ENCODE measurements around the gene UTS2R. TPM values are rescaled to one million over a fixed set of nuclear protein-coding genes. Genes with fewer than 3 reads are reported as not detected.

UTS2R gene
- total and polyA plus RNA-seq, 7 donors: not detected

DNA sequence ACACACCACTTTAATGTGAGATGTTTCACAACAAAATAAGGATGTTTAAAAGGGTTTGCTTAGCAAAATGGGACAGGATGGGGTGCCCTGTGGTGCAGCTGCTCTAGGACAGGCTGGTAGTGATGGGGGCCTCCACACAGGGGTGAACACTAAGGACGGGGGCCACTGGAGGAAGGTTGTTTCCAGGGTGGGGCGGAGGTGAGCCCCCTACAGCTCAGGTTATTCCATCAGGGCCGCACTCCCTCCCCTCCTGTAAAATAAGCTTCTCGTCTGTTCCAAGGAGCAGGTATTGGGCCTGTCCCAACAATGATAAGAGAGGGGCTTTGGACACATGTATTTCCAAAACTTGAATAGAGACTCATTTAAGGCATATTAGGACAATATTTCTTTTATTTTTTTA is 44.7 kb downstream of the UTS2R start:
- Histone ChIP-seq H3K9me3 (no peaks in the 10 kb centered on the region), H3K4me3 (no peak overlapping the region), H3K4me1 (peaks cover 0 to 26% (median 12%) of the 10 kb centered on the region in 4 donors), H3K36me3 (peaks cover 0 to 16% (median 3%) of the 10 kb centered on the region in 4 donors), H3K27me3 (no peaks in the 10 kb centered on the region), H3K27ac (no peak overlapping the region)
- 94 to 97% methylated on average over 4 of the region's 4 CpGs for WGBS, 2 donors
- DNase-seq: no peak
- intact Hi-C loops (cut with DNase I): loop anchor here (10.0 kb wide), 1 partner anchor 211 kb away; no protein-coding TSS in a partner anchor
- no peak for TF ChIP-seq POLR2A (IDR thresholded peaks at IDR 0.05)
- no peak for TF ChIP-seq EP300 (IDR thresholded peaks at IDR 0.05)
- TF ChIP-seq, protein P1, sequence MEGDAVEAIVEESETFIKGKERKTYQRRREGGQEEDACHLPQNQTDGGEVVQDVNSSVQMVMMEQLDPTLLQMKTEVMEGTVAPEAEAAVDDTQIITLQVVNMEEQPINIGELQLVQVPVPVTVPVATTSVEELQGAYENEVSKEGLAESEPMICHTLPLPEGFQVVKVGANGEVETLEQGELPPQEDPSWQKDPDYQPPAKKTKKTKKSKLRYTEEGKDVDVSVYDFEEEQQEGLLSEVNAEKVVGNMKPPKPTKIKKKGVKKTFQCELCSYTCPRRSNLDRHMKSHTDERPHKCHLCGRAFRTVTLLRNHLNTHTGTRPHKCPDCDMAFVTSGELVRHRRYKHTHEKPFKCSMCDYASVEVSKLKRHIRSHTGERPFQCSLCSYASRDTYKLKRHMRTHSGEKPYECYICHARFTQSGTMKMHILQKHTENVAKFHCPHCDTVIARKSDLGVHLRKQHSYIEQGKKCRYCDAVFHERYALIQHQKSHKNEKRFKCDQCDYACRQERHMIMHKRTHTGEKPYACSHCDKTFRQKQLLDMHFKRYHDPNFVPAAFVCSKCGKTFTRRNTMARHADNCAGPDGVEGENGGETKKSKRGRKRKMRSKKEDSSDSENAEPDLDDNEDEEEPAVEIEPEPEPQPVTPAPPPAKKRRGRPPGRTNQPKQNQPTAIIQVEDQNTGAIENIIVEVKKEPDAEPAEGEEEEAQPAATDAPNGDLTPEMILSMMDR (IDR thresholded peaks at IDR 0.05): no peak
- TF ChIP-seq POLR2AphosphoS5 (IDR thresholded peaks at IDR 0.05): no peak

DNA sequence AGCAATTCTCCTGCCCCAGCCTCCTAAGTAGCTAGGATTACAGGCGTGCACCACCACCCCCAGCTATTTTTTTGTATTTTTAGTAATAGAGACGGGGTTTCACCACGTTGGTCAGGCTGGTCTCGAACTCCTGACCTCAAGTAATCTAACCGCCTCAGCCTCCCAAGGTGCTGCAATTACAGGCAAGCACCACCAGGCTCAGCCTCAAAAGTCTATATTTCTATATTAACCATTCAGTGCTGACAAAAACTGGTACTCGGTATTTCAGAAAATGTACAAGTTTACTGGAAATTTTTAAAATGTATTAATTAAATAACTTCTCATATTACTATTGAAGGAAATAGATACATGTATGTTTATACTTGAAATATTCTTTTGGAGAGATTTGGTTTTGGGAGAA is 45.2 kb downstream of the UTS2R start:
- no peak overlapping the region for H3K27ac ChIP-seq
- 91 to 92% methylated on average over 6 of the region's 6 CpGs for WGBS, 2 donors
- DNase-seq: no peak
- H3K27me3 ChIP-seq: no peaks in the 10 kb centered on the region
- H3K36me3 ChIP-seq: peaks cover 0 to 16% (median 3%) of the 10 kb centered on the region in 4 donors
- intact Hi-C loops (cut with DNase I): loop anchor here (10.0 kb wide), 1 partner anchor 212 kb away; no protein-coding TSS in a partner anchor
- H3K9me3 ChIP-seq: no peaks in the 10 kb centered on the region
- no peak overlapping the region for H3K4me3 ChIP-seq
- H3K4me1 ChIP-seq: peaks cover 0 to 26% (median 12%) of the 10 kb centered on the region in 4 donors
- TF ChIP-seq EP300 (IDR thresholded peaks at IDR 0.05) (no peak), POLR2AphosphoS5 (IDR thresholded peaks at IDR 0.05) (no peak), POLR2A (IDR thresholded peaks at IDR 0.05) (no peak)
- TF ChIP-seq, protein P1 (IDR thresholded peaks at IDR 0.05): no peak

DNA sequence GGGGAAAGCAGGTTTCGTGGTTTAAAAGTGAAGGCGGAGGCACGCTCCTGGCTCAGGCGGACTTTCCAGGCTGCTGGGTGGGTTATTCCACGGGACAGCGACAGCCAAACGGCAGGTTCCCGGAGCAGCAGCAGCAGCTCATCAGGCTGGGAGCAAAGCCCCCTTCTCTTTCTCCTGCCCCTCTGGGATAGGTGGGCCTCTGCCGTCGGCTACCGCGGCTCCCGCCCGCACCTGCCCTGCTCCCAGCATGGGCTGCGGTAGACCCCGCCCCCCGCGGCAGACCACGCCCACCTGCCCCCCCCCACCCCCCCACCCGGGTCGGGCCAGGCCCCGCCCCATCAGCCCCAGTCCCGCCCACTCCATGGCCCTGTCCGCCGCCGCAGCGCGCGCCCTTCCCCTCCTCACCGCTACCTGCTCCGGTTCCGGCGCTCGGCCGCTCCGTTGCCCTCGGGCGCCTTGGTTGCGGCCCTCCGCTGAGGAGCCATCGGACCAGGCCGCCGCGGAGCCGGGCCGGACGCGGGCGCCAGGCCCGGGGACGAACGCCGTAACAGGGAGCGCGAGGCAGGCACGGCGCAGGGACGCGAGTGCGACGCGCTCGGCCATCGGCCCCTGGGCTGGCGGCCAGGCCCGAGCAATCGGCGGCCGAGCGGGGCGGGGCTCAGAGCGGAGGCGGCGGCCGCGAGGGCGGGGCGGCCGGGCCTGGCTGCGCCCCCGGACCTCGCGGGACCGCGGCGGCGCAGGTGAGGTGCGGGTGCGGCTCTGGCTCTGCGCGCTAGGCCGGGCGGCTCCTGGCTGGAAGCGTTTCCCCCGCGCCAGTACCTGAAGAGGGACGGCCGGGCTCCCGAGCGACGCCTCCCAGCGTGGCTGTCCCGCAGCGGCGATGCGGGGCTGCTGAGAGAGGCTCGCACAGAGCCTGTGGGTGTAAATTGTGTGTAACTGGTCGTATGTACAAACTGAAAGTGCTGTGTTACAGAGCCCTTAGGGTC is 46.7 kb downstream of the UTS2R start, which contains the start of the genes HEXD and OGFOD3:
TSS of gene HEXD (plus strand) at position 347 of the 986 bp plus-strand sequence. CDS start 1,453 bp downstream, outside the sequence.
TSS of gene OGFOD3 (minus strand) at position 586 of the 986 bp plus-strand sequence. CDS start at position 485, 101 bp downstream.
- Histone ChIP-seq H3K4me1 (peaks cover 0 to 26% (median 12%) of the 10 kb centered on the region in 4 donors), H3K4me3 (peak within 1 kb of the TSS; percentile 55 to 77 (median 74)), H3K27me3 (no peaks in the 10 kb centered on the region), H3K36me3 (peaks cover 0 to 10% (median 3%) of the 10 kb centered on the region in 4 donors), H3K27ac (peak within 1 kb of the TSS; percentile 86 to 94 (median 89)), H3K9me3 (peaks cover 0 to 2% (median 0%) of the 10 kb centered on the region in 4 donors)
- peak; percentile 86 for DNase-seq
- intact Hi-C loops (cut with DNase I): loop anchor here (2.0 to 10.0 kb wide), 2 partner anchors 33 to 213 kb away; partner anchors contain the start of gene CYBC1
- WGBS, 2 donors: 1 to 2% methylated on average over 108 of the region's 108 CpGs
- no peak for TF ChIP-seq EP300 (IDR thresholded peaks at IDR 0.05)
- TF ChIP-seq POLR2AphosphoS5 (IDR thresholded peaks at IDR 0.05): peak in 2 of 4 donors; percentile 23 to 30
- TF ChIP-seq, protein P1 (IDR thresholded peaks at IDR 0.05): no peak
- no peak for TF ChIP-seq POLR2A (IDR thresholded peaks at IDR 0.05)

DNA sequence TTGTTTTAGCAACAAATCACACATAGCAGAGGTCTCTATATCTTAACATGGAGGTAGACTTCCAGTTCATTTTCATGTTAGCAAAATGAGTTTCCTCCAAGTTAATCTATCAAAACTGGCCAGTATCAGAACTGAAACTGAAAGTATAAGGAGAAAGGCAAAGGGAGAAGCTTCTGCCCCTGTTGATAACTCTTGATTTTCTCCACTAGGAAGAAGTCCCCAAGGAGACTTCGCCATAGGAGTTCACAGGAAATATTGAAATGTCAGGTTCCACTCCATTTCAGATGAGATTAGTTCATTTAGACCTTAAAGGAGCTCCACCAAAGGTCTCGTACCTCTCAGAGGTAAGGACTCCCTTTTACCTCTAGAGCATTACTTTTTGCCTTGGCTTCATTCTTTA is 48.0 kb downstream of the UTS2R start:
- peaks cover 0 to 9% (median 3%) of the 10 kb centered on the region in 4 donors for H3K36me3 ChIP-seq
- DNase-seq: no peak
- no peak overlapping the region for H3K27ac ChIP-seq
- no peaks in the 10 kb centered on the region for H3K27me3 ChIP-seq
- 58 to 71% methylated on average over 2 of the region's 2 CpGs for WGBS, 2 donors
- H3K4me1 ChIP-seq: peaks cover 0 to 22% (median 10%) of the 10 kb centered on the region in 4 donors
- H3K4me3 ChIP-seq: peak overlapping the region in 1 of 4 donors; percentile 74
- H3K9me3 ChIP-seq: peaks cover 0 to 2% (median 0%) of the 10 kb centered on the region in 4 donors
- intact Hi-C loops (cut with DNase I): loop anchor here (2.0 to 10.0 kb wide), 2 partner anchors 31 to 215 kb away; partner anchors contain the start of gene CYBC1
- no peak for TF ChIP-seq POLR2AphosphoS5 (IDR thresholded peaks at IDR 0.05)
- TF ChIP-seq, protein P1 (IDR thresholded peaks at IDR 0.05): no peak
- no peak for TF ChIP-seq EP300 (IDR thresholded peaks at IDR 0.05)
- no peak for TF ChIP-seq POLR2A (IDR thresholded peaks at IDR 0.05)
